ENCODE data around the gene SLIT3. TPM values are rescaled to one million over a fixed set of nuclear protein-coding genes. Genes with fewer than 3 reads are reported as not detected.

SLIT3 gene
- total and polyA plus RNA-seq, 9 of the 15 experiments (the other 6 are each of a cell fraction or from before 2014, with no cell fraction given) = 0.01 to 0.04 TPM; not detected in 7

DNA sequence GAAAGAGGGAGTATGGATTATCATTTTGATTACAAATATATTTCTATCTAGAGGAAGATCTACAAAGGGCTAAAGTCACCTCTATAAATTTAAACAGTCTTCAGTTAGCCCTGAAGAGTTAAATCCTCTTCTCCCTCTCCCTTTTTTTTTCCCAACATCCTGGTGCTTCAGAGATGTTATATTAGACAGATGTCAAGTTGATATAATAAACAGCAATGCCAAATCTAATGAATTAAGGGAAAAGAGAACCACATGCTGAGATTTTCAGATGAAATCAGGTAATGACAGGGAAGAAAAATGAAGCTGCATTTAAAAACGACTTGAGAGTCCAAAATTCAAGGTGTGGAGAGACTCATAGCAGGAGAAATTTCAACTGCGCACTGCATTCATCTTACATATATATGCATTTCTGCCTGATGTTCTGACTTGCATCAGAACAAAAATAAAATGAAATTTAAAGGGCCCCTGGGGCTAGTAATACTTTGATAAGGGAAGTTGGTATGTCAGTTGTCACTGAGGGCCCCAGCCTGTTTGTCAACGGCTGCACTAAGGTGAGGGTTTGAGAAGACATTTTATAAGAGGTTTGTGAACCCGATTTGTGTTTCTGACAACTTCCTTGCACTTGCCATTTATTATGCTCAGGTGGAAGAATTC, 382.9 kb downstream of the SLIT3 start:
- Histone ChIP-seq H2AFZ (ENCODE audit: low read depth, low read length) (no peak overlapping the region), H4K20me1 (replicated peaks; ENCODE audit: control insufficient read depth, insufficient read depth, low read length) (no peaks in the 10 kb centered on the region), H3K36me3 (ENCODE audit: control insufficient read depth, insufficient read depth, low read length) (no peaks in the 10 kb centered on the region), H3K4me2 (ENCODE audit: insufficient read depth, low read length) (no peak overlapping the region), H3K27me3 (ENCODE audit: control insufficient read depth in 2 of 2, insufficient read depth in 2 of 2, low read length in 2 of 2) (peaks cover 3 to 5% of the 10 kb centered on the region in 2 experiments; a peak in 3 of 5 replicates), H3K27ac (ENCODE audit: extremely low read depth, low read depth, low read length) (no peak overlapping the region), H3K9ac (ENCODE audit: insufficient read depth in 1 of 2, low read depth in 2 of 2, low read length in 2 of 2) (no peak overlapping the region), H3K9me1 (ENCODE audit: control insufficient read depth, insufficient read depth, low read length) (no peaks in the 10 kb centered on the region), H3K4me1 (replicated peaks in 1 of 2; ENCODE audit: control insufficient read depth in 2 of 2, insufficient read depth in 2 of 2, low read length in 2 of 2) (no peaks in the 10 kb centered on the region), H3K4me3 (no peak overlapping the region), H3K9me3 (replicated peaks; ENCODE audit: control insufficient read depth, insufficient read depth, low read depth, low read length) (no peaks in the 10 kb centered on the region), H3K79me2 (ENCODE audit: control insufficient read depth, insufficient read depth, low read length) (no peaks in the 10 kb centered on the region)
- in situ Hi-C loops (cut with MboI) = no loop called here
- FAIRE-seq = no peak
- POLR2A ChIA-PET = no interaction called here
- BruUV-seq (replicated peaks) = no TSS peak
- TF ChIP-seq RAD21 (CRISPR knock-in tag; conservative IDR thresholded peaks at IDR 0.05 in 1 of 2, IDR thresholded peaks at IDR 0.05 in 1 of 2) = no peak
- TF ChIP-seq, protein P1, sequence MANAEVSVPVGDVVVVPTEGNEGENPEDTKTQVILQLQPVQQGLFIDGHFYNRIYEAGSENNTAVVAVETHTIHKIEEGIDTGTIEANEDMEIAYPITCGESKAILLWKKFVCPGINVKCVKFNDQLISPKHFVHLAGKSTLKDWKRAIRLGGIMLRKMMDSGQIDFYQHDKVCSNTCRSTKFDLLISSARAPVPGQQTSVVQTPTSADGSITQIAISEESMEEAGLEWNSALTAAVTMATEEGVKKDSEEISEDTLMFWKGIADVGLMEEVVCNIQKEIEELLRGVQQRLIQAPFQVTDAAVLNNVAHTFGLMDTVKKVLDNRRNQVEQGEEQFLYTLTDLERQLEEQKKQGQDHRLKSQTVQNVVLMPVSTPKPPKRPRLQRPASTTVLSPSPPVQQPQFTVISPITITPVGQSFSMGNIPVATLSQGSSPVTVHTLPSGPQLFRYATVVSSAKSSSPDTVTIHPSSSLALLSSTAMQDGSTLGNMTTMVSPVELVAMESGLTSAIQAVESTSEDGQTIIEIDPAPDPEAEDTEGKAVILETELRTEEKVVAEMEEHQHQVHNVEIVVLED (CRISPR knock-in tag; IDR thresholded peaks at IDR 0.05) = no peak
- no peak for TF ChIP-seq NFE2L1 (tag; IDR thresholded peaks at IDR 0.05; ENCODE audit: borderline replicate concordance, low read depth)
- no peak for TF ChIP-seq THAP7 (CRISPR knock-in tag; IDR thresholded peaks at IDR 0.05)
- TF ChIP-seq CHD4 (IDR thresholded peaks at IDR 0.05; ENCODE audit: insufficient read depth, insufficient replicate concordance, low read depth, low read length, poor library complexity, severe bottlenecking) = no peak
- TF ChIP-seq ZNF431 (CRISPR knock-in tag; IDR thresholded peaks at IDR 0.05) = no peak
- TF ChIP-seq SMARCA5 (IDR thresholded peaks at IDR 0.05) = no peak
- TF ChIP-seq MAFF (IDR thresholded peaks at IDR 0.05; ENCODE audit: low read length) = no peak
- no peak for TF ChIP-seq NR2F6 (CRISPR knock-in tag; IDR thresholded peaks at IDR 0.05)
- no peak for DNase-seq (ENCODE audit: extremely low read depth in 1 of 4, low spot score in 3 of 4)
- CTCF ChIA-PET (ENCODE audit: low intra/inter-chr PET ratio) = no interaction called here
- WGBS (ENCODE audit: insufficient coverage, low coverage, missing lambda C conversion rate) = 0% methylated on average over 4 of the region's 4 CpGs
- no peak for ATAC-seq
- intact Hi-C loops (cut with micrococcal nuclease) = no loop called here
